Psoas muscle (tissue), 8 donors: Measurements from ENCODE around the gene FNDC3B. TPM values are rescaled to one million over a fixed set of nuclear protein-coding genes. Genes with fewer than 3 reads are reported as not detected.

Experiments used
- ATAC-seq, 4 donors: fragments of 200-7000 bp; cut with Tn5 transposase; one replicate each; pipeline ENCODE4 v1.9.1; 2020; ENCODE audit warnings: moderate library complexity in 3 of 4, mild to moderate bottlenecking in 2 of 4
- DNase-seq, 2 donors: peaks; one replicate each; pipeline ENCODE4 v3.0.0-alpha.2; 2020
- H3K27ac ChIP-seq: fragments of 200-600 bp; one replicate; pipeline ENCODE4 v1.8.0; 2022
- H3K27me3 ChIP-seq, 3 donors: fragments of 200-600 bp in 1 of 3; one replicate each; pipeline versions ENCODE4 v1.6.1 to v1.8.0; 2013 to 2022; ENCODE audit warnings: low read length in 2 of 3, mild to moderate bottlenecking in 2 of 3, moderate library complexity in 1 of 3; ENCODE audit not compliant: insufficient read depth in 3 of 3
- H3K36me3 ChIP-seq, 2 donors: fragments of 200-600 bp in 1 of 2; one replicate each; pipeline versions ENCODE4 v1.6.1 to v1.8.0; 2013 to 2022; ENCODE audit warnings: low read depth in 1 of 2, mild to moderate bottlenecking in 1 of 2, moderate library complexity in 1 of 2; ENCODE audit not compliant: insufficient read depth in 1 of 2
- H3K4me1 ChIP-seq: fragments of 200-600 bp; one replicate; pipeline ENCODE4 v1.8.0; 2022
- H3K4me3 ChIP-seq: fragments of 200-600 bp; one replicate; pipeline ENCODE4 v1.8.0; 2022; ENCODE audit warnings: mild to moderate bottlenecking
- H3K9me3 ChIP-seq: fragments of 200-600 bp; one replicate; pipeline ENCODE4 v1.8.0; 2022
- CTCF ChIP-seq: fragments of 200-600 bp; IDR thresholded peaks from one replicate; pipeline ENCODE4 v1.8.0; 2022; ENCODE audit warnings: antibody characterized with exemption
- WGBS, 3 donors: extraction: QIAGEN DNeasy Blood & Tissue Kit; methylation state at CpG; one replicate each; pipeline versions ENCODE4 v1.1.6 to v1.1.7; 2013; 5-methylcytosine and 5-hydroxymethylcytosine counted together
- intact Hi-C, 2 donors: fragments of 100-400 bp; cut with DNase I; formaldehyde crosslinking; loops; one replicate each; pipeline versions ENCODE4 v1.11.0 to v1.14.2; 2022
- polyA plus RNA-seq, 3 donors: library from polyadenylated mRNA; stranded (reverse); fragments of 200-250 nt; gene quantifications; one replicate each; pipeline ENCODE4 v1.2.3, GENCODE V29; 2013
- total RNA-seq, 4 donors: library from RNA; stranded (reverse); fragmentation: NEBNext Ultra II Directional in 2 of 4; extraction: Animal tissue kit (Norgen Biotek cat#: 25700) in 2 of 4; gene quantifications; one replicate each; pipeline versions ENCODE4 v1.2.1 to v1.2.4, GENCODE V29; 2021 to 2023
- donor health status: healthy with polysubstance abuse.
- donor health status: DM: no; HTN: no; CAD: no; lungs with moderate emphysema.
- donor health status: Bipolar disorder and iron deficiency.
- donor health status: healthy.
- donor health status: DM: yes; HTN: yes; CAD: no.
- donor health status: DM: no; HTN: no; CAD: no.
- donor health status: DM: no; HTN: no; CAD: no.
- donor health status: DM: yes; HTN: yes; CAD: no.

Gene FNDC3B
- total and polyA plus RNA-seq, 7 donors, result 12.4 to 133 (median 50.8) TPM

GRCh38 chr3:172303181-172303580, 263.8 kb downstream of the FNDC3B start:
- H3K9me3 ChIP-seq, result no peaks in the 10 kb centered on the region
- peaks cover 0 to 50% of the 10 kb centered on the region in 2 donors for H3K36me3 ChIP-seq
- no peak overlapping the region for H3K4me3 ChIP-seq
- intact Hi-C loops, result no loop called here
- no peak for DNase-seq
- no peak for ATAC-seq
- no peaks in the 10 kb centered on the region for H3K27me3 ChIP-seq
- no peak for TF ChIP-seq CTCF
- no peak overlapping the region for H3K27ac ChIP-seq
- H3K4me1 ChIP-seq, result no peaks in the 10 kb centered on the region
- WGBS, 3 donors, result 54 to 71% (median 55%) methylated on average over 4 of the region's 4 CpGs

GRCh38 chr3:172303941-172304558, 264.7 kb downstream of the FNDC3B start:
- intact Hi-C loops, result no loop called here
- WGBS, 3 donors, result 91 to 99% (median 92%) methylated on average over 4 of the region's 4 CpGs
- H3K27ac ChIP-seq, result no peak overlapping the region

GRCh38 chr3:172305552-172305951, 266.2 kb downstream of the FNDC3B start:
- no peaks in the 10 kb centered on the region for H3K4me1 ChIP-seq
- peak; percentile 80 to 96 (median 92) for ATAC-seq
- no peaks in the 10 kb centered on the region for H3K9me3 ChIP-seq
- DNase-seq, result no peak
- H3K36me3 ChIP-seq, result peaks cover 3 to 50% of the 10 kb centered on the region in 2 donors
- no peak for TF ChIP-seq CTCF
- intact Hi-C loops, result no loop called here
- H3K4me3 ChIP-seq, result no peak overlapping the region
- 75 to 88% (median 81%) methylated on average over 2 of the region's 2 CpGs for WGBS, 3 donors
- no peak overlapping the region for H3K27ac ChIP-seq
- no peaks in the 10 kb centered on the region for H3K27me3 ChIP-seq

More at GRCh38 chr3:172303941-172304558, 264.7 kb downstream of the FNDC3B start:
- Histone ChIP-seq H3K27me3 (no peaks in the 10 kb centered on the region), H3K36me3 (peaks cover 0 to 50% of the 10 kb centered on the region in 2 donors), H3K4me3 (no peak overlapping the region), H3K9me3 (no peaks in the 10 kb centered on the region), H3K4me1 (no peaks in the 10 kb centered on the region)
- no peak for ATAC-seq
- no peak for DNase-seq
- TF ChIP-seq CTCF, result peak; percentile 10

- DNase-seq, result no peak
- Histone ChIP-seq H3K36me3 (peaks cover 4 to 50% of the 10 kb centered on the region in 2 donors), H3K27ac (no peak overlapping the region), H3K4me1 (no peaks in the 10 kb centered on the region), H3K9me3 (no peaks in the 10 kb centered on the region), H3K4me3 (no peak overlapping the region), H3K27me3 (no peaks in the 10 kb centered on the region)
- no peak for ATAC-seq
- TF ChIP-seq CTCF, result no peak
- WGBS, 3 donors, result 93 to 98% (median 96%) methylated on average over 2 of the region's 2 CpGs
- intact Hi-C loops, result no loop called here
These were observed 266.6 kb downstream of the FNDC3B start for GRCh38 chr3:172305974-172306373.

- H3K27me3 ChIP-seq, result no peaks in the 10 kb centered on the region
- H3K36me3 ChIP-seq, result peaks cover 4 to 61% of the 10 kb centered on the region in 2 donors
- H3K9me3 ChIP-seq, result no peaks in the 10 kb centered on the region
- 79 to 92% (median 87%) methylated on average over 5 of the region's 5 CpGs for WGBS, 3 donors
- ATAC-seq (no peak), DNase-seq (no peak)
- peaks cover under 1% of the 10 kb centered on the region for H3K4me1 ChIP-seq
- intact Hi-C loops, result no loop called here
- no peak overlapping the region for H3K27ac ChIP-seq
- TF ChIP-seq CTCF, result no peak
- no peak overlapping the region for H3K4me3 ChIP-seq
These were observed 267.8 kb downstream of the FNDC3B start for GRCh38 chr3:172307141-172307560.
